ENCODE data around the gene AKAP5. TPM values are rescaled to one million over a fixed set of nuclear protein-coding genes. Genes with fewer than 3 reads are reported as not detected.

AKAP5 gene
- total RNA-seq, 4 donors from 2014 or later: 0.33 to 1.4 (median 0.50) TPM

DNA sequence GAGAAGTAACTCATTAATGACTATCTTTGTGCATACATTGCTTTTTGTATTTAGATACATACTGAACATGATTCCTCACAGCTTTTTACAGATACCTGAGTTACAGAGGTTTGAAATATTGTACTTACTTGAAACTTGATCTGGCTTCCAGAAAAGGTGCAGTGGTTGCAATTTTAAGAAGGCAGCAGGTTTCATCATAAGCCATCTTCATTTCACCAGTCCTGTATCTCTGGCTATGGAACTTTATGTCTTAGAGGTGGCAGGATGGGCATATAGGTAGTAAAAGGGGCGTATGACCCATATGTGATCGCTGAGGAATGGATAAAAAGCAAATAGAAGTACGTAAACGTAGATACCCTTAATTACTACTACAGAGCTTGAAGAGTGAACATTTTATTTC, 52.9 kb downstream of the AKAP5 start:
- TF ChIP-seq CTCF (IDR thresholded peaks at IDR 0.05; ENCODE audit: low read depth): no peak

DNA sequence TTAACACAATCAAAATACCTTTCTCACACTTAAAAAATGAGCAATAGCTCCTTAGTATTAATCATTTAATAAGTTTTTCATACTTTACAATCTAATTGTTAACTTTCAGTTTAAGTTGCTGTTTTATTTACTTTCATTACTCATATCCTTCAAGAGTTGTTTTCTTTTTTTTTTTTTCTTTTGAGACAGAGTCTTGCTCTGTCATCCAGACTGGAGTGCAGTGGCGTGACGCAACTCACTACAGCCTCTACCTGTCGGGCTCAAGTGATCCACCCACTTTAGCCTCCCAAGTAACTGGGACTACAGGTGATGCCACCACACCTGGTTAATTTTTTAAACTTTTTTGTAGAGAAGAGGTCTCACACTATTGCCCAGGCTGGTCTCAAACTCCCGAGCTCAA, 55.4 kb downstream of the AKAP5 start:
- no peak for TF ChIP-seq CTCF (IDR thresholded peaks at IDR 0.05; ENCODE audit: low read depth)

DNA sequence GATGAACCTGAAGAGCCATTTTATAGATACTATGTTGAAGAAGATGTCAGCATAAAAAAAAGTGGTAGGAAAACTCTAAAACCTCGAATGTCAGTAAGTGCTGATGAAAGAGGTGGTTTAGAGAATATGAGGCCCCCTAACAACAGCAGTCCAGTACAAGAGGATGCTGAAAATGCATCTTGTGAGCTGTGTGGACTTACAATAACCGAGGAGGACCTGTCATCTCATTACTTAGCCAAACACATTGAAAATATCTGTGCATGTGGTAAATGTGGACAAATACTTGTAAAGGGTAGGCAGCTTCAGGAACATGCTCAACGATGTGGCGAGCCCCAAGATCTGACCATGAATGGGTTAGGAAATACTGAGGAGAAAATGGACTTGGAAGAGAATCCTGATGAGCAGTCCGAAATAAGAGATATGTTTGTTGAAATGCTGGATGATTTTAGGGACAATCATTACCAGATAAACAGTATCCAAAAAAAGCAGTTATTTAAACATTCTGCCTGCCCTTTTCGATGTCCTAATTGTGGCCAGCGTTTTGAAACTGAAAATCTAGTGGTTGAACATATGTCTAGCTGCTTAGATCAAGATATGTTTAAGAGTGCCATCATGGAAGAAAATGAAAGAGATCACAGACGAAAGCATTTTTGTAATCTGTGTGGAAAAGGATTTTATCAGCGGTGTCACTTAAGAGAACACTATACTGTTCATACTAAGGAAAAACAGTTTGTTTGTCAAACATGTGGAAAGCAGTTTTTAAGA, 57.5 kb downstream of the AKAP5 start:
- no peak for TF ChIP-seq CTCF (IDR thresholded peaks at IDR 0.05; ENCODE audit: low read depth)

Other genes with a start within 250 kb of the AKAP5 start
- gene ESR2, start 171.1 kb upstream of the AKAP5 start, total RNA-seq: 10 to 100 TPM in 1 of 4 donors, 1 to 10 TPM in 3; 1.1 to 21.5 (median 3.9) TPM
- gene MTHFD1, start 77.1 kb upstream of the AKAP5 start, total RNA-seq: 100 to 1,000 TPM in 2 of 4 donors, 10 to 100 TPM in 2; 80.6 to 142 (median 99.5) TPM
- gene ZBTB25, start 38.3 kb downstream of the AKAP5 start, total RNA-seq: 10 to 100 TPM; 11.2 to 13.3 (median 11.9) TPM
- gene ZBTB1, start 39.3 kb downstream of the AKAP5 start, total RNA-seq: 10 to 100 TPM; 46.3 to 64.8 (median 62.4) TPM
- 1 to 10 TPM; 6.2 to 8.8 (median 6.9) TPM for gene HSPA2, start 75.2 kb downstream of the AKAP5 start, total RNA-seq
- 1 to 10 TPM; 2.3 to 5.7 (median 3.9) TPM for gene PPP1R36, start 84.5 kb downstream of the AKAP5 start, total RNA-seq
- 10 to 100 TPM; 12.4 to 66.9 (median 19.8) TPM for gene PLEKHG3, start 238.9 kb downstream of the AKAP5 start, total RNA-seq